HG02943 (cell line): ENCODE measurements around the gene SPOCK1.

Experiments used
- ATAC-seq: cut with Tn5 transposase; IDR thresholded peaks from one replicate; pipeline ENCODE4 v1.9.1; 2021; ENCODE audit warnings: mild to moderate bottlenecking, low read depth, moderate library complexity; ENCODE audit not compliant: unreplicated experiment

The SPOCK1 gene

DNA sequence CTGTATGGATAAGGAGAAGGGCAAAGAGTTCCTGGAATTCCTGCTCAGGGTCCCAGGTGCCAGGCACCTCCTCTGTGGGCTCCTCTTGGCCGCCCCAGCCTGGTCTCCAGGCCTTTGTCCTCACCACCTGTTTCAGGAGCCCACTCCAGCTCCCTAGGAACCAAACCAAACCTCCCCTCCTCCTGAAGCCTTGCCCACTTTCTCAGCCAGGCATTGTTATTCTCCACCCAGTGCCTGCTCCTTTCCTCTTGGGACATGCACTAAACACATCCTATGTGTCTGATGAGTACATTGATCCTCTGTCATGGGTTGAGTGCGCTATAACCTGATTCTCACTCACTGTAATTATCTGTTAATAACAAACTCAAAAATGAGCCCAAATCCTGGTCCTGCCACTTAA, 189.8 kb downstream of the SPOCK1 start:
- ATAC-seq, result no peak

DNA sequence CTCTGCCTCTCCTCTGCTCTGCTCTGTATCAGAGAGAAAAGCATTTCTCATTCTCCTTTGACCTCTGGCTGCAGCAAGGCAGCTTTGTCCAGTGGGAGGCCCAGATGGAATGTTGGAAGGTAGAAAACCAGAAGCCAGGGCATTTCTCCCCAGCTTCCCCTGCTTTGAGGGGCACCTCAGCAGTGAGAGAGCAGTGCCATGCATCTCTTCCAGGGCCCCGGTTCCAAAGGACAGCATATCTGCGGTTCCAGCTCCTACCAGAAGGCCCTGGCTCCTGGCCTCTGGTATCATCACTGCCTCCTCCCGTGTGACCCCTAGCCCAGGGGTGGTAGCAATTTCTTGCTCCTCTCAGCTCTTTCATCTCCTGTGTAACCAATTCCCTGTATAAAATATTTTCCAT, 190.8 kb downstream of the SPOCK1 start:
- no peak for ATAC-seq

- no peak for ATAC-seq
Measured at GRCh38 chr5:137306903-137307302, 192.2 kb downstream of the SPOCK1 start.

DNA sequence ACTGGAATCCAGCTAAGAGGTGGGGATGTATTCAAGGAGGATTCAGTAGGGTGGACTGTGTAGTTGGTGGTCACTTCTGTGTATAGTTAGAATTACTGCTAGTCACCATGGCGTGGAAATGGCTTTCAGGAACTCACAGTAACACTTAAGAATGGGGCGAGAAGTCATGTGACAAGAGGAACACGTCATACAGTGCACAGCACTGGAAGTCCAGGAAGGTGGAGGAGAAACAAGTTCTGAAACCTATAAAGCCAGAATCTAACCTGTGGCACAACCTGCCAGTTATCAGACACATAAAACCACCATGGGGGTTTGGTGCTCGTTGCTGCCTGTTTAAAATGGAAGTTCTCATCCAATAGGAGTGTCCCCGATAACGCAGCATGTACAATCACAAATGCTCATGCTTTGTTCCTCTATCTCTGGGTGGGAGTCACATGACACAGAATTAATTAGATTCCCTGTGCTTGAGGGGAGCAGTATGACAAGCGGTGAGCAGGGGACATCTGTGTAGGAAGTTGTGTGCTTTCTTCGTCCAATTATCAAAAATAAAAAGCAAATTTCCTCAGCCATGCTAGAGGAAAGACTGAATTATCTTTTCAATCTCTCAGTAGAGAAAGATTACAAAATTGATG, 193.0 kb downstream of the SPOCK1 start:
- ATAC-seq, result no peak

DNA sequence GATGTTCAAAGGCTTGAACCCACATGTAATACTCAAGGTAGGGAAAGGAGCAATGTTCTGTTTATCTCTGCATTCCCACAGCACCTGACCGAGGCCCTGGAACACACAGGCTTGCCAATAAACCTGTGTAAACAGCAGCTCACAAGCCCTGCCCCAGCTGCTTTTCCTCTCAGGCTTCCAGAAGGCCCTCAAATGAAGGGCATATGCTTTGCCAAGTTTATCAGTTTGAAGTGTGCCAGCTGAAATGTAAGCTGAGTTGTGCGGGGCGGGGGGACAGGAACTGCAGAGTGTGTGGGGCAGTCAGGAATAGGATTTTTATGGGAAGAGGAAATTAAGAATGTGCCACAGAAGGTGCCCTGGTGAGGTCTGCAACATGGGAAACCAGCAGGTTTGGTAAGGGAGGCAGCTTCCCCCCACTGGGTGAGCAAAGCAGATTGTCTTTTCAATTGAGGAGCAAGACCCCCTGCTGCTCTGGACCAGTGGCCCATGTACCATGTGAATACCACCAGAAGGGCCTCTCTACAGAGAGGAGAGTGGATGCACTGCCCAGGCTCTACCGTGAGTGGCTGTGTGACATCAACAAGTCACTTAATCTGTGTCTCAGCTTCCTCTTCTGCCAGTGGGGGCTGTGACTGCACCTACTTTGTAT, 194.8 kb downstream of the SPOCK1 start:
- ATAC-seq, result no peak

DNA sequence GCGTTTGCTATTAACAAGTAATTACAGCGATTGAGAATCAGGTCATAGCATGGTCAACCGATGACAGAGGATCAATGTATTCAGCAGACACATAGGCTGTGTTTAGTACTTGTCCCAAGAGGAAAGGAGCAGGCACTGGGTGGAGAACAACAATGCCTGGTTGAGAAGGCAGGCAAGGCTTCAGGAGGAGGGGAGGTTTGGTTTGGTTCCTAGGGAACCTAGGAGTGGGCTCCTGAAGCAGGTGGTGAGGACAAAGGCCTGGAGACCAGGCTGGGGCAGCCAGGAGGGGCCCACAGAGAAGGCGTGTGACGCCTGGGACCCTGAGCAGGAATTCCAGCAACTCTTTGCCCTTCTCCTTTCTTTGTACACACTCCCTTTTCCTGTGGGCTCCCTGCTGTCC, 195.6 kb downstream of the SPOCK1 start:
- no peak for ATAC-seq

DNA sequence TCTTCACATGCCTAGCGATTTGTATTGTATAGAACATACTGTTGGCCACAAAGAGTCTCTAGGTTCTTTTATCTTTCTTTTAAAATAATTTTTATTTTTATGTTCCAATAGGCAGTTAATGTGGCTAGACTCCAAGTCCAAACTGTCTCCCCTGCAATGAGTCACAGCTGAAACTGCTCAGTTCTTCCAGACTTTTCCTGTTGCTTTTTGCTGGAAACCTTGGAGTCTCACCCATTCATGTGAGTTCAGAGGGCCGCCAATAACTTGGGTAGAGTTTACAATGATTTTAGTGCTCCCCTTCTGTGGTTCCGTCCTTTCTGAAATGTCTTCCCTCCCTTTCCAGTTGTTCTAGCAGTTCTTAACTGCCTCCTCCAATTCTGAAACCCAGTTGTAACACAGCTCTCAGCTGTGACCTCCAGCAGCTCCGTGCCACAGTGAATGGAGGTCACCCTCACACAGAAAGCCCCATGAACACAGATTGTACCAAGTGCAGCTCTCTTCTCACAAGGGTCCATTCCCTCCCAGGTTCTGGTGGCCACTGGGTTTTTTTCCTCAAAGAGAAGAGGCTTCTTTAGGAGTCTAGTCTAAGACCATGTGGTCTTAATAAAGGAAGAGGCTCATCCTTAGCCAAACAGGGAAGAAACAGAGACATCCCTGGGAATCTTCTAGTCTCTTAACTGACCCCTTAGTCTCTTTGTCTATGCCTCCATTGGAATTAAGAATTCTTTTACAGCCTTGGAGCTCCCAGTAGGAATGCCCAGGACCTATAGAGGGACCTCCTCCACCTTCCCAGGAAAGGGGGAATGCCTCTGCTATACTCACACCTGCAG, 198.5 kb downstream of the SPOCK1 start:
- ATAC-seq, result no peak

- ATAC-seq, result no peak
Measured at GRCh38 chr5:137296213-137296781, 202.8 kb downstream of the SPOCK1 start.

DNA sequence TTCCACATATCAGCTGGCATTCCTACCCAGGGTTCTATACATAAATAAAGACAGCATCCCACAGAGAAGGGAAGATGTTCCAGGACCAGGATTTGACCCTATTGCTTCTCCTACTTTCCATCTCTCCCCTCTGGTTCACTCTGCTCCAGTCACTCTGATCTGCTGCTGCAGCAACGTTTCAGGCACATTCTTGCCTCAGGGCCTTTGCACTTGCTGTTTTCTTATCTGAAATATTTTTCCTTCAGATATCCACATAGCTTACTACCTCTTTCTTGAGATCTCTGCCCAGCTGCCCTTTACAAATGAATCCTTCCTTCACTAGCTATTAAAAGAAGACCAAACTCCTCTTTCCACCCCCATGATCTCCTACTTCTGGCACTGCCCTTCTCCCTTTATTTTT, 204.5 kb downstream of the SPOCK1 start:
- ATAC-seq, result no peak

DNA sequence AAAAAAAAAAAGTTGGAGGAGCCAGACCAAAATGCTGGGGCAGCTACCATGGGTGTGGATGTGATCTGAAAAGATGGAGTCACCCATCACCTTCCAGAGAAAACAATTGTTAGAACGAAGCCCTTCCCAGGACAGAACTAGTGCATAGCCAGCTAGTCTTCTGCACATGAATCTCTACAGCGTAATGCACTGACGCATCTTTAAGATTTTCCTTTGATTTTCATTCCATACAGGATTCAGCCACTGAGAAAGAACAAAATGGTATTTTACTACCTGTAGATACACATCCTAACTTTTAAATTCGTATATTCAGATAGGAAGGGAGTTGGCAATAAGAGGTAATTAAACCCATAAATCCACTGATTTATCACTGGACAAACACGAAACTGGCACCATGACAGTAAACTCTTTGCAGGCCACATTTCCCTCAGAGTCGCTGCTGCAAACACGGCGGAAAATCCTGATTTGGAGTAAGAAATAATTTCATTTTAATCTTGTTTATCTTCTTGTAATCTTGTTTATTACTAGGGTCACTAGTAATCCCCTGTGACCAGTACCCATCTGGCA, 206.6 kb downstream of the SPOCK1 start:
- no peak for ATAC-seq

DNA sequence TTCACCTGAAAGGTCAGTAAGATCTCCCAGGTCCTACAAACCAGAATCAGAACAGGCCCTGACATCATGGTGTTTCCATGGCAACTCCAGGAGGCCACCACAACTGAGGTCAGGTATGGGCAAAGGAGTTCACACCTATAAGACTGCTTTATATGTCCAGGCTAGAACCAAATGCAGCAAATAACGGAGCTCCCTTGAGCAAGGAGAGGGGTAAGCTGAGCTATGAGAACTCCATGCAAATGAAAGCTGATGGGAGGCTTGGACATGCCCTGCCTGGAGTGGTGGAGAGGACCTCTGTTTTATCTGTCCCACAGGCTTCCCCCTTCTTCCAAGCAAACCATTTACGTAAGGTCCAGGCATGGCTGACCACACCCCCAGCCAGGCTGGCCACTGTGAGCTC, 207.7 kb downstream of the SPOCK1 start:
- ATAC-seq, result no peak

- ATAC-seq, result no peak
Measured at GRCh38 chr5:137291031-137291430, 208.1 kb downstream of the SPOCK1 start.

DNA sequence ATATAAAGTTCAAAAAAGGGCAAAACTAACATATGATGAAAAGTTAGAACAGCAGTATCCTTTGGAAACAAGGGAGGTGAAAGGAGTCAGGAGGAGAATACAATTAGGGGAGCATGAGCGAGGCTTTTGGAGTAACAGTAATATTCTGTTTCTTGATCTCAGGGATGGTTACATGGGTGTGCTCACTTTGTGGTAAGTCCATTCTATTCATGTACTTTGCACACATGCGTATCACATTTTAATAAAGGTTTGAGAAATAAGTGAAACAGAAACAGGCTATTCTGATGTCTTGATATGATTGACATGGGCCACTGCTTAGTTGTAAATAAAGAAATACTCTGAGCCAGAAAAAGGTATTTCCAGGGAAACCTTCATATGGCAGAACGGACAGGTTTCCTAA, 208.8 kb downstream of the SPOCK1 start:
- no peak for ATAC-seq

- ATAC-seq, result no peak
Measured at GRCh38 chr5:137289856-137290255, 209.3 kb downstream of the SPOCK1 start.

DNA sequence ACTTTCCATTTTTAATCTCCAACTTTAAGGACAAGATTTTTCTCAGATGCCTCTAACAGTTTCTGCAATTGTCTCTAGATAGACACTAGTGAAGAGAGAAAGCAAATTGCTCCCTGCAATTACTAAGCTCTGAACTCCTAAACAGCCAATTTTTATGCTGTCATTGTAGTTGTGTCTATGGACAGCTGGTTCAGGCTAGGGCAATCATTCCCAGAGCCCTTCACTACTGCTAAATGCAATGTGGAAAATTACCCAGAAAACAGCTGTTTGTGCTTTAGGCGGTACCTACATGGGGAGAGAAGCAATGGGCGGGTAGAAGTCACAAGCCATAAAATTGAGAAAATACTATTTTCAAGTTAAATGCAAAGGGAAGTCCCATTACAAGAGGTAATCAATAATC, 211.6 kb downstream of the SPOCK1 start:
- ATAC-seq, result no peak

- ATAC-seq, result no peak
Measured at GRCh38 chr5:137286025-137286610, 213.0 kb downstream of the SPOCK1 start.

DNA sequence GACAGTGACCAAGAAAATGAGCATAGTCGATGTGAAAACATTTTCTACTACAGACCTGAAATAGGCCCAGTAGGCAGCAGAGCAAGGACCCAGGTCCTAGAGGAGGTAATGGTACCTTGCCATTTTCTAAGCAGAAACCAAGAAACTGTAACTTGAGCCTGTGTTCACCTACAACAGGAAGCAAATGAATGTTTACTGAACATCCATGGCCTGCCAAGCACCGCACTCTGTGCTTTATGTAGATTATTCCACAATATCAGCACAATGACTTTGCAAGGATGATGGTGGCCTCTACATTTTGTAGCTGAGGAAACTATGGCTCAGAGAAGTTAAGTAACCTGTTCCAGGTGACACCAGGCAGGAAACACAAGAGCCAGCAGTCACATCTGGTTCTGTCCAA, 215.3 kb downstream of the SPOCK1 start:
- ATAC-seq, result no peak

DNA sequence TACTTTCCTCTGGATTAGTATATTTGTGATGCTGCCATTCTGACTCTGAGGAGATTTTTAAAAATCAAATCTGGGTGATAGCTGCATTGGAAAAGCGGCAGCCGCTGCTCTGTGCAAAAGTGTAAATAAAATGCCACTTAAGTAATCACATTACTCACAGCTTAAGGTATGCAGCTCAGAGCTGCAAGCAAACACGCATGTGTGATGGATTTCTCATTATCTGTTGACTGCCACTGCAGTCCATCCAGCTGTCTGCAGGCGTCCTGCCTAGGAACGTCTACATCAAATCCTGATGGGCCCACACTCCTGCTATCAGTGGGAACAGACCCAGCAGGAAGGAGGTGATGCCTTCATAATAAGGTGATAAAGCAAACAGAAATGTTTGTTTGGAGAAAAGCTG, 216.9 kb downstream of the SPOCK1 start:
- no peak for ATAC-seq

DNA sequence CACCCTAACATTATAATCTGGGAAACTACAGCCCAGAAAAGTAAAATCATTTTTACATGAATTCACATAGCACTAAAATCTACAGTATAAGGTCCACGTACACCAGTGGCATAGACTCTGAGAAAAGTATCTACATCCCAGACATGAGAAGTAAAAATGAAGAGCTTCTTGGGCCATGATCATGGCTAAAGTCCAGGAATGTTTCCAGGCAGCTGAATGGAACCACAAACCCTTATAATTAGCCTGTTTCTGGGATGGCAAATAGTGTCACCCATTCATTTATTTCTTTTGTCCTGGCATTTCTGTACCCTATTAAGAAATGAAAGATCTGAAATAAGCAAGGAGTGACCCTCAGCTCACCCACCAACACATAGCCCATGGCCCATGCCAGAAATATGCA, 217.9 kb downstream of the SPOCK1 start:
- ATAC-seq, result no peak

- no peak for ATAC-seq
Measured at GRCh38 chr5:137280656-137281055, 218.5 kb downstream of the SPOCK1 start.
